HG03571 (cell line): Measurements from ENCODE around the gene SMARCAL1.
A peak's percentile ranks its signal among the peaks of the same experiment; 100 is the strongest.

Experiments
- ATAC-seq: cut with Tn5 transposase; IDR thresholded peaks from one replicate; pipeline ENCODE4 v1.9.1; 2021; ENCODE audit not compliant: unreplicated experiment

SMARCAL1 gene

GRCh38 chr2:216473187-216473586 lies 60.9 kb downstream of the SMARCAL1 start:
- no peak for ATAC-seq

DNA sequence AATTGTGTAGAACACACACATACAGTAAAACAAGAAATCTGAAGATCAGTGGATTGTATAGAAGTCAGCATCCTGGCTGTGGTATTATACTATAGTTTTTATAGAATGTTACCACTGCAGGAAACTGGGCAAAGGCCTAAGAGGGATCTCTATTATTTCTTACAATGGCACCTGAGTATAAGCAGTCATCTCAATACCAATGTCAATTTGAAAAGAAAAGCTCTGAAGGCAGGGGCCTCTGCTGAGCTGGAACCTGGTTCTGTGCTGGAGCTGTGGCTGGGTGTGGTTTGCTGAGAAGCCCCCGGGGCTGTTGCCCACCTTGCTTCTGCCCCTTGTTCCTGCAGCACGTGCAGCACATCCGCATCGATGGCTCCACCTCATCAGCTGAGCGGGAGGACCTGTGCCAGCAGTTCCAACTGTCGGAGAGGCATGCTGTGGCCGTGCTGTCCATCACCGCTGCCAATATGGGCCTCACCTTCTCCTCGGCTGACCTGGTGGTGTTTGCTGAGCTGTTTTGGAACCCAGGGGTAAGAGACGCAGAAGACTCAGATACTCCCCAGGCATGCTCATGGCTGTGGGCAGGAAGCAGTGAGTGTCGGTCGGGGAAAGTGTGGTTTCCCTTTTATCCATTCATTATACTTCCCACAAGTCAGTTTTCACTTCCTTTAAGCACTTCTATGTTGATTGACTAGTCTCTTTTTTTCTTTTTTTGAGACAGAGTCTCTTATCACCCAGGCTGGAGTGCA lies 62.8 kb downstream of the SMARCAL1 start:
- ATAC-seq, result peak; percentile 76

- no peak for ATAC-seq
Measured at GRCh38 chr2:216475767-216476166, 63.5 kb downstream of the SMARCAL1 start.

GRCh38 chr2:216477283-216478035 lies 65.2 kb downstream of the SMARCAL1 start:
- no peak for ATAC-seq

DNA sequence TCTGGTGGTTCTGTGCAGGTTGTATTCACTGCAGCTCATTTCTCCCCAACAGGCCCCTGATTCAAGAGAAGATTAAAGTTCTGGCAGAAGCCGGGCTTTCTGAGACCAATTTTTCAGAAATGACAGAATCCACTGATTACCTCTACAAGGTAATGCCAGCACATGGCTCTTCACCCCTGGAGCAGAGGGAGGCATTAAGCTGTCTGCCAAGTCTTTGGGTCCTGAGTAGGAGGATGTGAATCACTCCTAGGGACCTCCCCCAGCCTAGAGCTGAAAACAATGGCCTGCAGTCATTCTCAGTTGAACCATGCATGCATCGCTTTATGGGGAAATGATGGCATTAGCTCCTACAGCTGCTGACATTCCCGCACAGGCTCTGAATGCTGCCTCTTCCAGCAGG lies 65.9 kb downstream of the SMARCAL1 start:
- ATAC-seq, result no peak

- ATAC-seq, result no peak
Measured at GRCh38 chr2:216478791-216479190, 66.5 kb downstream of the SMARCAL1 start.

DNA sequence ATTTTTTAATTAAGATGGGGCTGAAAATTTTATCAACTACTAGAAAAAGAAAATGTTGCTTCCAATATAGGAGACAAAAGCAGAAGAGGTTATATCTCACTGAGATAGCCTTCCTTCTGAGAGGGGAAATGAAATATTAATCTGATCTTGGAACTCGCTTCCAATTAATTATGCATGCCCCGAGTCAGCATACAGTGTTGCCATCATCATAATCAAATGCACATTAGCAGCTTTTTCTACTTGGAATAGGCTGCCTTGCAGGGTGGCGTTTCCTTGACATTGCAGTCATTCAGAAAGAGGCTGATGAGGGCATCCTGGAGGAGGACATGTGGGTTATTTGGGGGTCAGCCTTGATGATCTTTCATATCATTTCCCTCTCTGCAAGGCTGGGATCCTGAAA lies 67.9 kb downstream of the SMARCAL1 start:
- ATAC-seq, result no peak

- no peak for ATAC-seq
Measured at GRCh38 chr2:216482640-216483039, 70.4 kb downstream of the SMARCAL1 start.

DNA sequence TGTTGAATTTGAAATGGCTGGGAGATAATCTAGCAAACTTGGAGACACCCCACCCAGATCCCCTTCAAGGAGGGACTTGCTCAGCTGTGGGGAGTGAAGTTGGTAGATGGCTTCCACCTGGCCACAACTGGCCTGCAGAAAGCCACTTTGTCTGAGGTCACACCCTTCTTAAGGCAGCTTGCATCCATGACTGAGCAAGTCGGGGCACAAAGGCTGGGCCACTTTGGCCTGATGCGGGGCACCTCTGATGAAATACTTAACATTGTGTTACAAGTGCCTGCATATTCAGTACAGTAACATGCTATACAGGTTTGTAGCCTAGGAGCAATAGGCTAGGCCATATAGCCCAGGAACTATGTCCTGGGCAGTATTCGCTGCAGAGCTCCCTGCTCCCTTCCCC lies 73.0 kb downstream of the SMARCAL1 start:
- no peak for ATAC-seq

GRCh38 chr2:216485745-216486144 lies 73.5 kb downstream of the SMARCAL1 start:
- no peak for ATAC-seq

DNA sequence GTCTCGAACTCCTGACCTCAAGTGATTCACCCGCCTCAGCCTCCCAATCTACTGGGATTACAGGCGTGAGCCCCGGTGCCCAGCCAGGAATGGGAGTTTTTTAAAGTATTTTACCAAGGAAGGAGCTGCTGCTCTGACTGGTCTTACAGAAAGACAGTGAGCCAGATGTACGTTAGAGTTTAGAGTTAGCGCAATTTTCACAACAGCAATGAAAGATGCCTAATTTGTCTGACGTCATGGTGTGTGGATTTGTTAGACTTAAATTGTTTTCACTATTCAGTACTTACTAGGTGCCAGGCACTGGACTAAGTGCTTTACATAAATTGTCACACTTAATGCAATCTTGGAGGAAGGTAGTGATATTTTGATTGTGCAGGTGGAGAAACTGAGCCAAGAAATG lies 74.0 kb downstream of the SMARCAL1 start:
- ATAC-seq, result no peak

GRCh38 chr2:216486708-216487107 lies 74.4 kb downstream of the SMARCAL1 start:
- no peak for ATAC-seq

DNA sequence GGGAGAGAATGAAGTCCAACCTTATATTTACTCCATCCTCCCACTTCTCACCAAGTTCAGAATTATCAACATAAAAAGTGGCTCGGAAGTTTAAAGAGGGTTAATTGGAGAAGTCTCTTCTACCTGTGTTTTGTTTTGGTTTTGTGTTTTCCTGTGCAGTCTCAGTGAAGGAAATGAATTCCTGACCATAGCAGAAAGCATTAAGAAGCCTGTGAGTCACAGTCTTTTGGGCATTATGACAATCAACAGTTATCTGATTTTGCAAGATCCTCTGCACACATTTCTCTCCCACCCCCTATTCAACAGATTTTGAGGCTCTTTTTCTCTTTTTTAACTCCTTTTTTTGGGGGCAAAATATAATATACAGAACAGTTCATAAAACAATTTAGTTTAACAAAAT lies 77.8 kb downstream of the SMARCAL1 start:
- no peak for ATAC-seq

GRCh38 chr2:216491793-216492596 lies 79.7 kb downstream of the SMARCAL1 start:
- ATAC-seq, result peak; percentile 90

DNA sequence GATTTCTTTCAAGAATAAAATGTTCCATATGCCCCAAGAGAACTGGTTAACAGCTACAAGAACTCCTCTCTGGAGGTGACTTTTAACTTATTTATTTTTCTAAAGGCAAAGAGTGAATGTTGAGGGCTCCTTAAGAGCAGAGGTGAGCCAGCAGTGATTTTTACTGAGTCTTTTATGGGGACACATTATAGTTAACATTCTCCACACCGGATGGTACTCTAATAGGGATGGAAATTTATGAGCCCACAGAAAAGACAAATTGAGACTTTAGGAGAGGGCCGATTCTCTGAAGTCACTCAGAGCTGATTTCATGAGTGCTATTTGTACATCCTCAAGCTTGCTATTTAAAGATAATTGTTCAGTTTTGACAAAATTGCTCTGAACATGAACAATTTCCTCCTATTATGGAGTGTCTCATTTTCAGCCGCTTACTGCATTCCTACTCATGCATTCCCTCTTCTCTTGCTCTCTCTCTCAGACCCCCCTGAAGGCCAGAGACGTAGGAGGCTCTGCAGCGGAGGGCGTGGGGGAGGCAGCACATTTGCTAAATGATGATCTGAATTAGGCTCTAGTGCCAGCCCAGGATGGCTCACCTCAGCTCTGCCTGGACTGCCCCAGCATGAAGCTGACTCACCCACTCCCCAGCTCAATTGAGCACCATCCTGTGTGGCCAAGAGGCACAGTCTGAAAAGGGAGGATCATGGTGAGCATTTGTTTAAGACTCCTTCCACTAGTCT lies 80.5 kb downstream of the SMARCAL1 start:
- no peak for ATAC-seq

DNA sequence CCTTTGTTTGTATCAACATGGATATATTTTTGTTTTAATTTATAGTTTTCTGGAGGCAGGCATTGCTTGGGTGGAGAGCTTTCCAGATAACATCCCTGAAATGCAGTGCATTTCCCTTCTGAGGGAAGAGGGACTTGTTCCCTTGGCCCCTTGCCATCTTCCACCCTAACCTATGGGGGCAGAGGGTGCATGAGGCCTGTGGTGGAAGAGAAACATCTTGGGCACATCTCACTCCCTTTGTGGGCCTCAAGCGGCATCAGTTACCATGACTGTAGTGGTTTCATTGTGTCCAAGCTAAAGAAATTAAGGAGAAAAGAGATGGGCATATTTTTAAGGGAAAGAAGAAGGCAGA lies 81.0 kb downstream of the SMARCAL1 start:
- ATAC-seq, result no peak

DNA sequence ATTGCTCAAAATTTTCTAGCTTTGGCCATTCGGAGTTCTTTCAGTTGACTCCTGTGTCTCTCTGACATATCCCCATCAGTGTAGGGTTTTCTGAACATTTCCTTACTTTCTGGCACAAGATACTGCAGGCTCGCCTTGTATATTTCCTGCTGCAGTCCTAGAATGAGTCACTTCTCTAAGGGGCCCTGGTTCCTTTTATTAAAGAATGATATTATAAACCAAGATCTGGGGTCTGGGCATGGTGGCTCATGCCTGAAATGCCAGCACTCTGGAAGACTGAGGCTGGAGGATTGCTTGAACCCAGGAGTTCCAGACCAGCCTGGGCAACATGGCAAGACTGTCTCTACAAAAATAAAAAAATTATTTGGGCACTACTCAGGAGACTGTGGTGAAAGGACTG lies 83.4 kb downstream of the SMARCAL1 start:
- ATAC-seq, result no peak

- no peak for ATAC-seq
Measured at GRCh38 chr2:216497382-216498069, 85.2 kb downstream of the SMARCAL1 start.

GRCh38 chr2:216498070-216498378 lies 85.7 kb downstream of the SMARCAL1 start:
- no peak for ATAC-seq
